Activated CD8-positive, alpha-beta memory T cell treated with anti-CD3 and anti-CD28 coated beads, Interleukin-2, amount 50 U/mL, for 48 hours (primary cell): ENCODE measurements around the gene PAPPA2.

Experiments used
- DNase-seq: peaks from one replicate; pipeline ENCODE4 v3.0.0-alpha.2; 2020

The PAPPA2 gene

DNA sequence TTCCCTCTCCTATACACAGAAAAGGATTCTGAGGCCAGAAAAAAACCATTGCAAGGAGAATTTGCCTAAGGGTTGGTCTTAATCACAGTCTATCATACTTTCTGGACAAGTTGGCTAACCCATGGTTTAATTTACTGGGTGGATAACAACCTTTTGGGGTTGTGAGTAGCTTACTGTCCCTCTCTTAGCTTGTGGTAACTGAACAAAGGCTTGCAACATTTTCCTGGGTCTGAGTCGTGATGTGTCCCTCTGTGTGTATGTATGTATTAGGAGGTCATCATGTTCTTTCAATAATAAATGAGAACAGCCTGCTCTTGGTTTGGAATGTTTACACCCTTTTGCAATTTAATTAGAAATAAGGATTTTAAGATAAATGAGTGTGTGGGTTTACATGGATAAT lies 36.7 kb downstream of the PAPPA2 start:
- no peak for DNase-seq

DNA sequence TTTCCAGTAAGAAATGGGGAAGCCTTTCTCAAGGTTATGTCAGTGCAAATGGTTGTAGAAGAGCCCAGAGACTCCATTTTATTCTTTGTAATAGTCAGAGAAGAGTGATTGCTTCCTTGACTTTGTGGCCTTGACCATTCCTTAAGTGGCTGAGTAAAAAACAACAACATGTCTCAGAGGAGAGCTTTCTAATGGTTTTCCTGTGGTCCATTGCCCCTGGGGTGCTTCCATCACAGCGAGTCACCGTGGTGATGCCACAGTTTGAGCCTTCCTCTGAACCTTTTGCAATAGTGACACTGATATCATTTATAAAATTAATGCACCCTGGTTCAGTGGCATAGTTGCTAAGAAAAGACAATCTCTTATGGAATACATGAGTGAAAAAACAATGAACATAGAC lies 38.6 kb downstream of the PAPPA2 start:
- DNase-seq: no peak

DNA sequence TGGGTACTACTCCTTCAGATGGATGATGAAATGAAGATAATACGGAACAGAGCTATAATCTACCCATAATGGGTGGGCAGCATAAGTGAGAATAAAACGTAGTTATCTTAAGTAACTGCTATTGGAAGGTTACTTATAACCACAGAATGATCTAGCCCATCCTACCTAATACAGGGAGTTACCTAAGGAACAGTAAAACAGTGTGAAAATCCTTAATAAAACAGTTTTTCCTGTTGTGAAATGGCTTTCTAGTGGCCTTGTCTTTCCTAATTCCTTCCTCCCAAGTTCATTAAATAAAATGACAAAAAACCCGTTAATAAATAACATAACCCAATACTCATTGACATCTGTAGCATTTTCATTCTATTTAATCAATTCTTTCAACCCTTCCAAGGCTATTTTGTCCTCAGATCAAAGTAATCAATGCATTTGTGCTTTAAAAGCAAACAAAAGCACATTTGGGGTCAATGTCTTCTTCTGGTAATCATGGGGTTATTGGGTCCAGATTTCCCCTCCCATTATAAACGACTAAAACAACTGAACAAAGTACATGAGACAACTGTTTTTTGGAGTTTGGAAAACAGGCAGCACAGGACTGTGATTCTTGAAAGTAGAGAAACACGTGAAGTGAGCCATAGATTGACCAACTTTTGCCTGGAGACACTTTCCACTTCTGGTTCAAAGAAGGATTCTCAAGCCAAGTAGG lies 42.0 kb downstream of the PAPPA2 start:
- no peak for DNase-seq

DNA sequence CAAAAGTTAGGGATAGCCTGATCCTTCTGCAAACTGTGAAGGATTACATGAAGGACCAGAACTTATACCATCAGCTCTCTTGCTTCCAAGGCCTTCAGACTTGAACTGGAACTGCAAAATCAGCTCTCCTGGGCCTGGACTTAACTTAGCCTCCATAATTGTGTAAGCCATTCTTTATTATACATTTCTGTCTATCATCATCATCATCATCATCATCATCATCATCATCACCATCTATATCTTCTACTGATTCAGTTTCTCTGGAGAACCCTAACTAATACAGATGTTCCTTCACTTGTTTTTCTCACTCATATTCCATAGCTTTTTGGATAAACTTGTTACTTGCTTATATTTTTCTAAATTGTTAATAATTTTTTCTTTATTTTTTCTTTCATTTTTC lies 50.0 kb downstream of the PAPPA2 start:
- no peak for DNase-seq

DNA sequence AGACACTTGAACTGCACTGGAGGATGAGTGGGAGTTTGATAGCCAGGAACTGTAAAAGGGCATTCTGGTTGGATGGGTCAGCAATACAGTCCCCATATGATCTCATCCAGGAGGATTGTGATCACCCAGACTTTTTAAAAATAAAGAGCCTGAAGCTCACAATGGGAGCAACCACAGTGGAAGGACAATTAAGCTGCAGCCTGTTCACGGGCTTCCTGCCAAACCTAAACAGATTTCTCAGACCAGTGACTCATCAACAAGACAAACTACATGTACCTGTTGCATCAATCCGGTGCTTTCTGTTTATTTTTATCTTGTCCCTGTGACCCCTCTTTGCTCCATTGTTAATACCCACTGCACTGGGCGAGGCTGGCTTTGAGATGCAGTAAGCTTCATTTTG lies 52.3 kb downstream of the PAPPA2 start:
- no peak for DNase-seq

DNA sequence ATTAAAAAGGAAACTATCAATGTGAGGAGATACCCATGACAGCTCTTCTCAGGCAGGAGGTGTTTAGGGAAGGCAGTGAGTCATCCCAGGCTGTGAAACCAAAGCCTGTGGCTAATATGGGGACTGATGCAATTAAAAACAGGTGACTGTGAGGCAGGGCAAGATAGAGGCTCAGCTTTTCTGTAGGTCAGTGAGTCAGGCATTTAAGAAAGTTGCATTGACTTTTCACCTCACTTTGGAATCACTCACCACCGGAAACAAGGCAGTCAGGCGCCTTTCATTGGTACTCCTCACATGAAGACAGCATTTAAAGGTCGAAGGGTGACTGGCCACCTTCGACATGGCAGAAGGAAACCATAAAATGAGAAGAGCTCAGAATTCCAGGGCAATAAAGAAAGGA lies 54.5 kb downstream of the PAPPA2 start:
- DNase-seq: no peak

DNA sequence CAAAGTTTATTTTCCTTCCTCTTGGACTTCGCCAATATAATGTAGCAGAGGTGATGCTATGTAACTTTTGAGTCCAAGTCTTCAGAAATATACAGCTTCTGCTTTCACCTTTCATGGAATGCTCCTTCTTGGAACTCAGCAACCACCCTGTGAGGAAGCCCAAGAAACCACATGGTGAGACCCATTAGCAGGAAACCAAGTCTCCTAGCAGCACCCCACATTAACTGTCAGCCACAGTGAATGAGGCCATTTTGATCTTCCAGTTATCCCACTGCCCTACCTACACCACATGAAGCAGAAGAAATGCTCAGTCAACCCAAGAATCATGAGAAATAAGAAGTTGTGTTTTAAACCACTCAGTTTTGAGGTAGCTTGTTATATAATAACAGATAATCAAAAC lies 58.2 kb downstream of the PAPPA2 start:
- no peak for DNase-seq

DNA sequence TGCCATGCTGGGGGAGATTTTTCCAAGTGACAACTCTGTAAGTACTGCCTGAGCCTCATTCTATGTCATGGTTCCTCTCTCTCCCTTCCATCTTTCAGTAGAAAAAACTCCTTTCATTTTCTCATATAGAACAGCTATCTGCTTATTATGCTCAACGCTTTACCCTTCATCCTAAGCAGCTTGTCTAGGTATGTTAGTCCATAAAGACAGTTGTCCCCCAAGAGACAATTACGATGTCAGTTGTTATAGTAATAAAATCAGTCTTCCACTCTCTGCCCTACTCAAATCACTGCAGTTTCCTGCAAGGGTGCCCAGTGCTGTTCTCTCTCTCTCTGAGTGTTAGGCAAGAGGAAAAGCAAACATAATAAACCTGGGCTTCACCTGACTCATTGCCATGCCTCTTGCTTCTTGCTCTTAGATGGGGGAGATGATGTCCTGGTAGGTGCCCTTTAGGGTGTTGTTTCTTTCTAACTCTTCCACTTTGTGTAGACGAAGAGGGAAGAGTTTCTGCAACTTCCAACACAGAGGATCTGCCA lies 59.4 kb downstream of the PAPPA2 start:
- no peak for DNase-seq

DNA sequence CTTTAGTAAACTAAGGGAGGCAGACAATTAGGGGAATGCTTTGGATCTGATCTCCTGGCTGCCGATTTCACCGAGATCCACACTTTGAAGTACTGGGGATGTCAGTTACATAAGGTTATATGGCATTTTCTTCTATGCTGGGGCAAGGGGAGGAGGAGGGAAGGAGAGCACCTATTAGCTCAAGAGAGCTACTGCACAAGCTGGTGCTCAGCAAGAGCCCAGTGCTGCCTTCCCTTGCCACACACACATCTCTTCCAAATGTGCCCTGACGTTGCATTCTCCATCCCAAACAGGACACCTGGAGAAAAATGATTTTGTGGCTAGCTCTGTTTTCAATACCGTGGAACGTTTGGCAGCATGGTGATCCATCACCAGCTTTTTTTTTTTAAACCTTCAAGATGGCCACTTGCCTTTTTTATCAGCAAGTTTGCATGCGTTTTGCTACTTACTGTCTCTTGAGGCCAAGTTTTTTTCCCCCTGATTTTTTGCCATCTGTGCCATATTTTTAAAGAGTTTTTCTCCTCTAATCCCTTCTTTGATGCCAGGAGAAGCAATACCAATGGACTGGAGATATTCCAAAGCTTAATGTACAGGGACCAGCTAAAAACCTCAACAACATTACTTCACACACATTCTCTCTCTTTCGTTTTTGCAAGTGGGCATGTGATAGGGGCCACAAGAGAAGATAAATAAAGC lies 66.6 kb downstream of the PAPPA2 start:
- no peak for DNase-seq

DNA sequence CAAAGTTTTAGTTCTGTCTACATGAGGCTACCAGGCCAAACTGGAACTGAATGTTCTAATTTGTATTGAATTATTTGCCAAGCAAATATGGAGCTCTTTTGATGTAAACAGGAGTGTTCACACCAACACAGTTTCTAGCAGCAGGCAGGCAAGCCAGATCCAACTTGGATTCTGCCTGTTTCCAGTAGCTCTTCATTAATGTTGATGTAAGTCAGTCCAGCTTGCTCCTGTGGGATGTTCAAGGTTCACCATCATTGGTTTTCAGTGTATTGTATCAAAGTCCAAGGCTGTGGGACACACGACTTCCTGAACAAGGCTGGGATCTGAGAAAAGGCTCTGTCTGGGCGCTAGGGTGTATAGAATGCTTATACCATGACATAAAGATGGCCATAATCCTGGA lies 68.1 kb downstream of the PAPPA2 start:
- DNase-seq: no peak

DNA sequence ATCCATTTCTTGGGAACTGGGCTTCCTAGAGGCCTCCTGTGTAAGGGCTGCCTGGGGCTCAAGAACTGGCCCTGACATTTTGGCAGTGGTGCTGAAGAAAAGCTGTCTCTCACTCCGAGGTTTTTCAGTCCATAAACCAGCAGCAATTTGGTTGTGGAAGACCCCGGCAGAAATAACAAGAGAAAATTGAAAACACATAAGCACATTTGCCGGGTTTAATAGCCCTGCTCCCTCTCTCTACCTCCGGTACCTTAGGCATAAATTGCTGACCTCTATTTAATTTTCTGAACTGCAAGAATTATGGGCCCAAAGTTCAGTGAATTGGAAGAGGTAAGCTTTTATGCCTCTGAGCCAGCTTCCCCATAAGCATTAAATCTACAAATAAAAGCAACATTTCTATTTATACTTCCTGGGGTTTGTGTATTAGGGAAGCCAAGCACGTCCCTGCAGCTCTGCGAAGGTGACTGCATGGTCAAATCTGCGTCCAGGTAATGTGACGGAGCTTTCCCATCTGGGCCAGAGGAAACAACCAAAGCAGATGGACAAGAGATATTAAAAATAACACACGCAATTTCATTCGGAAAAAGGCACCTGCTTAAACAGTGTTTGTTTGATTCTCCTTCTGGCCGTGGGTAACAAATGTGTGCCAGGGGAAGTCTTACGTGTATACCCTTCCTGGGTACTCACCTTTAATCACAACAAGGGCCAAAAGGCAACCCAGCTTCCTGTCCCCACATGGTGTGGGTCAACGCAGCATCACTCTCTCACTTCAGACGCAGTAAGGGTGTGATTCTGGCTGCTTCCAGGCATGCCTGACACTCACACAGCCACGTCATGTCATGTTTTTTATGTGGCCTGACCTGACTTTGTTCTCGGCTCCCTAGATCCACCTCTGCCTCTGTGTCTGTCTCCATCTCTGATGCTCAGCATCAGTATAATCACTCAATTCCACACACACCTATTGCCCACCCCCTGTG lies 69.2 kb downstream of the PAPPA2 start:
- no peak for DNase-seq

DNA sequence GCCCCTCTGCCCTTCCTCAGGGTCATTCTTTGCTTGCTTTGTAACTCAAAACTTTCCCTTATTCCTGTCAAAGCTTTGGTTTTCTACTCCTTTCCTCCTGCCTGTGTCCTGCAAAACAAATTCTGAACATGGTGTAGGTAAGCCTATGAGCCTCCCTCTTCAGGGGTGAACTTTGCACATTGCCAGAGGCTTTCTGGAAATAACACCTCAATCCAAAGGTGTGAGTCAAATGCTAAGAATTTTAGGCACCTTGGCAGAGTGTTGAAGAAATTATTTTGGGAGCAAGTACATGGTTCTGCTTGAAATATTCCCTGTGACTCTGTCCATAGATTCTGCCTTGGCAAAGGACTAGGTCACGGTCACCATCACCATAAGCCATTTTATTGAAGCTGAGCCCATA lies 70.0 kb downstream of the PAPPA2 start:
- DNase-seq: no peak

DNA sequence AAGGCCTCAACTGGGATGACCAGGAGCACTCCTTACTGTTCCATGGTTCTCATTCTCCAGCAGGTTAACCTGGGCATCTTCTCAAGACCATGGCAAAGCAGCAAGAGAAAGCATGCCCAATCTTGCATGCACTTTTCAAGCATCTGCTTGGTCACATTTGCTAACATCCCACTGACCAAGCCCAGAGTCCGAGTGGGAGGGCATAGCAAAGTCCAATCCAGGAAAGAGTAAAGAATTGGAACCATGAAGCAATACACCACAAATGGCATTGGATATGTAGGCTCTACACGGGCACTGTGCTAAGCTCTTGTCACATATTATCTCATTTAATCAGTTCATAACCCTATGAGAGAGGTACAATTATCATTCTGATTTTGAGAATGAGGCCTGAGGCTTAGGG lies 73.6 kb downstream of the PAPPA2 start:
- no peak for DNase-seq

DNA sequence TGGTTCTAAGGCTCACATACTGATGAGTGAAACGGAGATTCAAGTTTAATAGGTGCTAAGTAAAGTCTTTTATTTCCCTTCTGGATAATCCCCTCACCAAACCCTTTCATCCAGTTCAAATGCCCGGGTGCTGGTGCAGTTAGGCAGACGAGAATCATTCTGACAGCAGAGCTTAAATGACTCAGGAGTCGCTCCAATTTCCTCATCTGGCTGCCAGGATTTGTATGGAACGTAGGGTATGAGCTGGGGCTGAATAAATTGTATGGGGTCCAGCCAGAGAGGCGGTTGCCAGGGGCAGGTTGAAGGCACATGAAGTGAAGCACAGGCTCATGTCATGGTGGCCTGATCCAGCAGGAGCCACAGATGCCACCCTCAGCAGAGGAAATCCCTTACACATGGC lies 76.0 kb downstream of the PAPPA2 start:
- no peak for DNase-seq

DNA sequence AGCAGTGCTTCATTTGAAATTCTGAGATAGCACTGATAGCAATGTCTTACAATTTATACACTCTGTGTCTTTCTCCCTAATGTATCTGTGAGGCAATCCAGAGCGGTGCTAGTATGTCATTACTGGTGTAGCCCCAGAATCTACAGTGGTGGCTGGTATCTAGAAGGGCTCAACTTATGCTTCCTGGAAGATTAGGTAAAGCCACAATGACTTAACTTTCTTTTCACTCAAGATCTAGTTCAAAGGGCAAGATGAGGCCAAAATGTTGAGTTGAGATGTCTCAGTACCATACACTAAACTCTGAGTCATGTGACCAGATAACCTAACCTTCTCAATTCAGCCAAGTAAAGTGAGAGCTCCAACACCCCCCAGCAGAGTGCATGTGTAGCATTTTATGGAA lies 77.5 kb downstream of the PAPPA2 start:
- no peak for DNase-seq

DNA sequence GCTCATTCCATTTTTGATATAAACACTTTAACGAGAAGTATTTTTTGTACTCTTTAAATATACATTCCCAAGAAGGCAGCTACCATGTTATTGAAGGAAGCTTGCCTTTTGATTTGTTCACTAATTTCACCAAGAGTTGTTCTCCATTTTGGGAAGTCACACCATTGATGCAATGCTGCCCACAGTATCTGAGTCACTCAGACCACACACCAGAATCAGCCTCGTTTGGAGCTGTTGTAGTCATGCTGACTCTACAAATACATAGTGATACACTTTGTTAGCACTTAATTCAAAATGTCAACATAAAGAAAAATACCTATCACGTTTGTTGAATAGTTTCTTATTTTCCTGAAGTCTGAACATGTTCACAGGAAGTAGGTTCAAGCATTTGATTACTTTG lies 78.7 kb downstream of the PAPPA2 start:
- no peak for DNase-seq

DNA sequence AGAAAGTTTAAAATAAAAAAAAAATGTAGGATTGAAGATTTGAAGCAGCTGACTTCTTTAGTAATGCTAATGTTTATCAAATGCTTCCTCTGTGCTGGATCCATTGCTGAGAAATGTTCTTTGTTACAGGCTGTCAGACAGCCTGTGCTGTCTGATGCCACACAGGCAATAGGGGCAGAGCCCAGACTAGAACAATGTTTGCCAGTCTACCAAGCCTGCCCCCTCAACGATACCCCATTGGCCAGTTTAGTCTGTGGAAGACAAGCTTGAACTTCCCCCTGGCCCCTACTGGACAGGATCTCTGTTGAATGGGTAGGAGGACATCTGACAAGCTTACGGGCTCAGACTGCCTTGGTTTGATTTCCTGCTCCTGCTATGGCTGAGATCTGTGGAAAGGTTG lies 79.4 kb downstream of the PAPPA2 start:
- no peak for DNase-seq

DNA sequence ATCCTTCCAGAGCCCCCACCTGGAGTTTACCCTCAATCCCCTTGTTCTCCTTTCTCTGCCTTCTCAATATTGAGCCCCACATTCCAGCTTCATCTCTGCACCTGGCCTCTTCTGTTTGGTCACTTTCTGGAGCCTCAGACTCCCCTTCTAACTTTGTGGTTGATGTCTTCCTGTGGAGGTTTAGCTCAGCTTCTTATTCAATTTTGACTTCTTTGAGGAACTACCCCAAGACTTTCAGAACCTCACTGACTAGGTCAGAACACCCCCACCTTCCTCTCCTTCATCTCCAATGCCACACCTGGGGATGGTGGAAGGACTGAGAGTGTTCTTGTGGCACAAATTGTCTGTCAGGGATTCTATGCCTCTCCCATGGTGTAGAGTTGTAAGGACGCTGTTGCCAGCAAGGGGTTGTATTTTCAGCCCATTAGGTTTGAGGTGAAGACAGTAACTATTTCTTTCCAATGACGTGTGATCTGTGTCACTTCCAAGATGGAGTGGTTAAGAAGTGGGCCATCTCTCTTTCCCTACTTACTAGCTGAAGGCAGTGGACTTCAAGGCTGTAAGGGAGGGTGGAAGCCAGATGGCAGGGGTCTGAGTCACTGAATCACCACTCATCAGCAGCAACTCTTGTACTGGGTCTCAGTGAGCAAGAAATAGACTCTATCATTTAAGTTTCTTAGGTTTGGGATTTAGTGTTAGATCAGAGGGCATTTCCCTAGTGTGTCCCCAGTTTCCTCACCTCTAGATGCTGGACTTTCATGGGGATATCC lies 80.6 kb downstream of the PAPPA2 start:
- DNase-seq: no peak

DNA sequence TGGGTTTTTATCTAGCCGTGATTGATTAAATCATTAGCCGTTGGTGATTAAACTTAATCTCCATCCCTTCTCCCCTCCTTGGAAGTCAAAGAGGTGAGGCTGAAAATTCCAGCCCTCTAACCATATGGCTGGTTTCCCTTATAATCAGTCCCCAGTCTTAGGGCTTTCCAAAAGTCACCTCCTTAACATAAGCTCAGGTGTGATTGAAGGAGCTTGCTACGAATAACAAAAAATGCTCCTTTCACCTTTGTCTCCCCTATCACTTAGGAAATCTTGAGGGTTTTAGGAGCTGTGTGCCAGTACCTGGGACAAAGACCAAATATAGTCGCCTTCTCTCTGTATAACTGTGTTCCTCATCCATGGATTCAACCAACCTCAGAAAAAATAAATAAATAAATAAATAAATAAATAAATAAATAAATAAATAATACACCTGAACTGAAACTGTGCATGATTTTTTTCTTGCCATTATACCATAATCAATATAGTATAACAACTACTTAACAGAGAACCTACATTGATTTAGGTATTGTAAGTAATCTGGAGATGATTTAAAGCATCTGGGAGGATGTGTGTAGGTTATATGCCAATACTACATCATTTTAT lies 82.2 kb downstream of the PAPPA2 start:
- no peak for DNase-seq

DNA sequence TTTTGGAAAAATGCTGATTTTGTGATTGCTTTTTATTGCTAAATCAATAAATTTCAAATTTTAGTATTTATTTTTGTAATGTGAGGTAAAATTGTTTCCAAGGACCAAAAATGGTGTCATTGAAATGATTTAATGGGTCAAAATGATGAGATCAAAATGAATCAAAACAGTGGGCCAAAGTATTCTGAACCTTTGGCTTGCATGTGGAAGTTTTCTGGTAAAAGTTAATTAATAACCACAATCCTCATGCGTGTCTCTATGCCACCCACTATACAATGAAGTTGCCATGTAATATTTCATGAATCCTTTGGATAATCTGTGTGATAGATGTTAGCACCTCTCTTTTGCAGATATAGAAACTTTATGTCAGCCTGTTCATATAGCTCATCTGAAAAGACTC lies 83.8 kb downstream of the PAPPA2 start:
- no peak for DNase-seq

DNA sequence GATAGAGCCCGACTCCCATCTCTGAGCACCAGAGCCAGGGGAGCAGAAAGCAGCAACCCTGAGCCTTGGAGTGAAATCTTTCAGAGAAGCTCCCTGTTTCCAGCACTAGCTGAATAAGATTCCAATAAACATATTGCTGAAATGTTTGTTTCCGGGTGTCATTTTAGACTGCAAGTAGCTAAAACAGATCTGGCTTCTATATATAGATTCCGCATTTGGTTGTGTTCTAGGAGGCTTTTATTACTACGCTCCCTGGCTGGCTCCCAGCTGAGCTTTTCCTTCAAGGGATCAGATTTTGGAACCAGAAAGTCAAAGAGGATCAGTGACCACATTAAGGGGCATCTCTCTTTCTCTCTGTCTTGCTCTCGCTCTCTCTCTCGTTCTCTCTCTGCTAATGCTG lies 88.2 kb downstream of the PAPPA2 start:
- no peak for DNase-seq
